Kidney capillary endothelial cell (primary cell): ENCODE results near the gene EXT2.

Experiments
- DNase-seq: peaks from one replicate; pipeline ENCODE4 v3.0.0-alpha.2; 2018; ENCODE audit warnings: low spot score

EXT2 gene

DNA sequence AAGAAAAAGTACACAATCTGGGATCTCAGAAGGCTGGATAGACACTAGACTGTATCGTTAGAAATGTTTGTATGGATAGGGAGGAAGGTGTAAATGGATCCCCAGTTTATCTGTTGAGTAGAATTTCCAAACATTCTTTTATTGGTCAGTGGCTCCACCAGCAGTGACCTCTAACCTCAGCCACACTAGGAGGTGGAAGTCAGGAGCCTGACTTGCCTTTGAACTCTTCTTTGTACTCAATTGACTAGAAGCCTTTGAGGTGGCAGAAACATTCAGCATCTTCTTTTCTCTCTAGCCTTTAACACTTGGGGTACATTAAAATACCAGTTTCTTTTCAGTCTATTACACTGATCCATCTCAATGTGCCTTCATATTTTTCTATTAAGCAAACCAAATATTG is 39.1 kb downstream of the EXT2 start:
- DNase-seq = no peak

DNA sequence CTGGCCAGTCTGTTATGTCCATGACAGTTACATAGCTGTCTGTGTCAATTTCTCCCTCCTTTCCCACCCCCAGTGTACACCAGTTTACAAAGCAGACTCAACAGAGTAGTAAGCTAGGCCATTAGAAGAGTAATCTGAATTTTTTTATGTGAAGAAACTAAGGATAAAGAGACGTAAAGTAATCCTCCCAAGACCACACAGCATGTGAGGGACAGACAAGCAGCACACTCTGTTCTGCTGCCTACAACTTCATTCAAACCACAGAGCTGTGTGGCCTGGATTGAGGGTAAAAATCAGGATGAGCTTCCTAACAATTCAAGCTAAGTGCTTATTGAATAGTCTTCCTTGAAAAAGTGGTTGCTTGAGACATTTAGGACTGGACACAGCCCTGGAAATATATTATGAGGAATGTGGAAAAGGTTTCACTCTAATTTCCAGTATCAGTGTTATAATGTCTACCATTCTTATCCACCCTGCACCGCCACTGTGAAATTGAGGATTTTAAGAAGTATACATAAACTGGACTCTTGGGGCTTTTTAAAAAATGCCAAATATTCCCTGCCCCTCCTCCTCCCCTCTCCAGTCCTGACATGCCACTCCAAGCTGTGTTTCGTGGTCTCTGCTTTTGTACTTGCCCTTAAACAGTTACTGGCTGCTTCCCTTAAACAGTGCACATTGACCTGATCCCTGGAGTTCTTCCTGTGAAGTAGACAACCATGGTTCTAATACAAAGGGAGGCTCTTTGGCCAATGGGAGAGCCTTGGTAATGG is 40.9 kb downstream of the EXT2 start:
- no peak for DNase-seq

GRCh38 chr11:44137057-44137456 is 41.6 kb downstream of the EXT2 start:
- no peak for DNase-seq

- DNase-seq = no peak
Measured at GRCh38 chr11:44138286-44138685, 42.8 kb downstream of the EXT2 start.

- DNase-seq = no peak
Measured at GRCh38 chr11:44138980-44139379, 43.5 kb downstream of the EXT2 start.

- no peak for DNase-seq
Measured at GRCh38 chr11:44139565-44140330, 44.3 kb downstream of the EXT2 start.

DNA sequence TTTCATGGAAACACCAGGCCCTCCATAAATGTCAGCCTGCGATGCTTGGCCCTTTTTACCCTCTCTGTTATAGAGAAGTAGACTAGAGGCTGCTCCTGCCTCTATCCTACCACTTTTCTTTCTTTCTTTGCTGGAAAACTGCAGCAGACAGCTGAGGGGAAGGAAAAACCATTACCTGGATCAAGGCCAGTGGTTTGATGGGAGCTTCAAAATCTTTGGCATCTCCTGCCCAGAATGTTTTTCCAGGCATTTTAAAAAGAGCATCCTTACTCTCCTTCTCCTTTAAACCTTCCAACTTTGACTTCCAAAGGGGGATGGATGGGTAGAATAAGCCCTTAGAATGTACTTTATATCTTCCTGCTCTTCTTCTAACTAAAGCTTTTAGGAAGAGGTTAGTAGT is 44.9 kb downstream of the EXT2 start:
- no peak for DNase-seq

DNA sequence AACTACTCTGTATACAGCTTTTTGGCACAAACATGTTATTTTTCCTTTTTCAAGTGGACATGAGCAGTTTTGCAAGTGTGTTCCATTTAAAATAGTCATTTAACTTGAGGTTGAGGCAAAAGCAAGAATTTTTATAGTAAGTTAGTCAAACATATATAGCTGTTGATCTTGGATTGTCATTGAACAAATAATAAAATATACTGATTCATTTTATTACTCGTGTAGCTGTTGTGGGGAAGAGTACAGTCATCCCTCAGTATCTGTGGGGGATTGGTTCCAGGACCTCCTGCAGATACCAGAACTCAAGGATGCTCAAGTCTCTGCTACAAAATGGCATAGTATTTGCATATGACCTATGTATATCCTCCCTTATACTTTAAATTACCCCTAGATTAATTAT is 45.3 kb downstream of the EXT2 start:
- no peak for DNase-seq

DNA sequence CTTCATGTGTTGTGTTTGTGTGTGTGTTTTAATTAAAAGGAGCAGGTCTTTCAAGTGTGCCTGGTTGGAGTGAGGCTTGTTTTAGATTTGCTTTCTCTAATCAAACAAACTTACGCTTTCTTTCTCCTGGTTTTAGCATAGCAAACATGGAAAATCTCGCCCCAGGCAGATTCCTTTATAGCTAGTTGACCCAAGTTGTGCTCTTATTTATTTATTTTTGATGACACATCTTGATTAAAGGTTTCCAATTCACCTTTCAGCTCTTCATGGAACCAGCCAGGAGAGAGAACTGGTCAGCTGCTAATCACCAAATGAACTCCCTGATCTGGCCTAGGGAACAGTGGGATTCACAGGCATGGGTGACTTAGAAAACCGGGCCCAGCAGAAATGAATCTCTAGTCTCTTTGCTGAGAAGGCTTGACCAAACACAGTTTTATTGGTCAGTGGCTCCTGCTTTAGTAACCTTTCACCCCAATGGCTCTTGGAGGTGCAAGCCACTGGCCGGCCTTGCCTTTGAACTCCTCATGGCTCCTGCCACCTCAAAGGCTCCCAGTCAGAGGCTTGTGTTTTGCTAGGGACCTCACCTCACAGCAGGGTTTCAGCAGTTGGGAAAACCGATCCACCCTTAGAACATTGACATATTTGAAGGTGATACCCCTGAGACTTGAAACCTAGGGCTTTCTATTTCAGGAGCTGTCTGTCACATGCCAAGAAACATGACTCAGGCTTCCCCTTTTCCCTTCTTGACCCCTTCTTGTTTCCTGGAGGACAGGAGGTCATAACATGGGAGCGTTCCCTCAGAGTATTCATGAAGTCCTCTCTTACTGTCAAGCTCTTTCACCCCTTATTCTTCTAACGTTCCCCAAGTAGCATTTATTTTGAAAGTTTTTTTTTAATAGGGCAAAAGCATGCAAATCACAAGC is 48.8 kb downstream of the EXT2 start:
- DNase-seq = peak; percentile 5

DNA sequence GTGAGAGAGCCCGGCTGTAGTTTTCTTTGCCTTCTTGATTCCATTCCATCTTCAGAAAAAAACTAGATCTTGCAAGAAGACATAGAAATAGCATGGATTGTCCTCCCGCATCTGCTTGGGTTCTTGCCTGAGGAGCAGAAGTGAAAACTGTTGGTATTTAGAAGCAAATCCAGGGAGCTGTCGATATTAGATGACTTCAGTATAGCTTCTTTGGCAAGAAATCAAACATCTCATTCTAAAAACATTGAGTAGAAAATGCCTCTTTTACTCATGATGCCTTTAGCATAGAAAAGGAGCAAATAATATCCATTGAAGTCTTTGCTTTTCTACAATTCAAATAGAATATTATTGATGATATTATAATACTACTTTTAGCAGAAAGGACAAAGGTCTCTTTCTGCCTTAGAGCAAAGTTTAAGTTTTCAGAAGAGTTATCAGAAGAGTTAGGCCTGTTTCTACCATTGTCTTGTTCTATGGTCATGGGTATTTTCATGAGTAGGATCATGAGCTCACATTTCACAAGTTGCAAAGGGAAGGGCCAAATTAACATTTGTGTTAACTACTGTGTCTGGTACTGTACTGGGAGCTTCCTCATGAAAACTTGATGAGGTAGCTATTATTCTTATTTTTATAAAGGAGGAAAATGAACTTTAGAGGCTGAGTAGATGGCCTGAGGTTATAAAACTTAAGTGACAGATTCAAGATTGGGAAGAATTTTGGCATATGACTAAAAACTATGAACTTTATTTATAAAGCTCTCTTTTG is 49.7 kb downstream of the EXT2 start:
- no peak for DNase-seq

GRCh38 chr11:44146931-44147330 is 51.5 kb downstream of the EXT2 start:
- no peak for DNase-seq

DNA sequence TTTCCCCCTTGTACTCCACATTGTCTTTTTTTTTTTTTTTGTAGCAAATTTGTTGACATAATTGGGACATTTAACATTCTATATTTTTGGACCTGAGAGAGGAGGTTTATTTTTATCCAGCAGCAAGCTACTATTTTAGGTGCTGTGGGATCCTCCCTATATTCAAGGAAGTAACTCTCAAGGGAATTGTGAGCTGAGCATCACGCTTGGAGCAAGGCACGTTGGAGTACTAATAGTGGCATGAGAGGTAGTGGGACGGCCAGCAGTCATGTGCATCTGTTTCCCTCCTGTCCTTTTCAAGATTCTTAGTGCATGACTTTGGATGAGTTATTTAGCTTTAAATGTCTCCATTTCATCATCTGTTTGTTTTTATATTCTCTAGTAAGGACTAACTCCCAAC is 52.3 kb downstream of the EXT2 start:
- no peak for DNase-seq

GRCh38 chr11:44149651-44150050 is 54.2 kb downstream of the EXT2 start:
- DNase-seq = no peak

- DNase-seq = no peak
Measured at GRCh38 chr11:44150401-44150800, 54.9 kb downstream of the EXT2 start.

- no peak for DNase-seq
Measured at GRCh38 chr11:44157019-44157418, 61.5 kb downstream of the EXT2 start.

DNA sequence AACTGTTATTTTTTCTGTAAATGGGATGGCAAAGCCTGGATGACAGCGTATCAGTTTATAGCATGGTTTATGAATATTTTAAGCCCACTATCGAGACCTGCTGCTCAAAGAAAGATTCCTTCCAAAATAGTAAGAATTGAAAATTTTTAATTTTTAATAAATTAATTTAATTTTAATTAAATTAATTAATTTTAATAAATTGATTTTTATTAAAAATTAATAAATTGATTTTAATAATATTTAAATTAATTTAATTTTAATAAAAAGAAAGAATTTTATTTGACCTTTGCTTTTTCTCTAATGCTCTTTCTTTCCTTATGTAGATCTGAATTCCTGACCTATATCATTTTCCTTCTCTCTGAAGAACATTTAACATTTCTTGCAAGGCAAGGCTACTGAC is 62.9 kb downstream of the EXT2 start:
- no peak for DNase-seq

GRCh38 chr11:44159848-44160721 is 64.6 kb downstream of the EXT2 start:
- no peak for DNase-seq

DNA sequence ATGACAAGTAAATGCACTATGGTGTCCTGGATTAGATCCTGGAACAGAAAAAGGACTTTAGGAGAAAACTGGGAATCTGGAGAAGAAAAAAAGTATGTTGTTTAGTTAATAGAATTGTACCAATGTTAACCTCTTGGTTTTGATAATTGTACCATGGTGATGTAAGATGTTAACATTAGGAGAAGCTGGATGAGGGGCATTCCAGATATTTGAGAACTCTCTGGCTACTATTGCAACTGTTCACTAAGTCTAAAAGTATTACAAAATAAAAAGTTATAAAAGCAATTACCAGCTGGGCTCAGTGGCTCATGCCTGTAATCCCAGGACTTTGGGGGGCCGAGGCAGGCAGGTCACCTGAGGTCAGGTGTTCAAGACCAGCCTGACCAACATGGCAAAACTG is 66.5 kb downstream of the EXT2 start:
- no peak for DNase-seq

GRCh38 chr11:44162662-44163061 is 67.2 kb downstream of the EXT2 start:
- no peak for DNase-seq

GRCh38 chr11:44165432-44165831 is 70.0 kb downstream of the EXT2 start:
- DNase-seq = no peak

DNA sequence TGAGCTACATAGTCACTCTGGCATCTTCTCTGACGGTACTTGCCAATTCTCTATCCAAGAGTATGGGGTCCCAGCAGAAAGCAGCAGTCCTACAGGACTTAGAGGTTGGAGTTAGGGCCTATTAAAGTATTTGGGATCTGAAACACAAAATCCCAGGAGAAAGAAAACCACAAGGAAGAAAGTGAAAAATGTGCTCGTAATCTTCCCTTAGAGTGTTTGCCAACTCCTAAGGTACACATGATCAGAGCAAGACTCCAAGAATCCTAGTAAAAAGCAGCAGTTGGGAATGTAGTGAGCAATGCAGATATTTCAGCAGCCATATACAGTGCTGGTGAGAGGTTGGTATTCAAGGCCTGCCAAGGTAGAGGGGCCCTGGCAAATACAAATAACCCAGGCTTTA is 71.6 kb downstream of the EXT2 start:
- no peak for DNase-seq
